ENCODE data around the gene MYO10. TPM values are rescaled to one million over a fixed set of nuclear protein-coding genes. Genes with fewer than 3 reads are reported as not detected.

MYO10 gene
- total and polyA plus RNA-seq, 2 donors (not counting 3 experiments of a cell fraction or from before 2014, with no cell fraction given): 36.0 to 148 TPM

DNA sequence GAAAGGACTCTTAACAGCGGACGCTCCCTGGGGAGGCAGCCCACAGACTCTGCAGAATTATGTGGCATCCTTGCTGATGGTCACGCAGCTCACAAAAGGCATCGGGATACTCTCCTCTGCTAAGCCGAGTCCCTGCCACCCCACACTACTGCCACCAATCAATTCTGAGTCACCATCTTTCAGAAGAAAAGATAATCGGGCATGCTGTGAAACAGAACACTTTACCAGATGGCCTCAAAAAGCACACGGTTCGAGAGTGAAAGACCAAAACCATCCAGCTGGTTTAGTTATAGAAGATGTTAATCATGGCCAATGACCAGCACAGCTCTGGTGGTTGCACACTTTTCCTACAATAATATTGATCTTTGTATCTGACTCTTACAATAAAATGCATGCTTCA lies 136.3 kb downstream of the MYO10 start:
- TF ChIP-seq MYC (IDR thresholded peaks at IDR 0.05; ENCODE audit: low read depth, low read length) (no peak), GATA2 (IDR thresholded peaks at IDR 0.05; ENCODE audit: insufficient read depth, insufficient read length, low read depth, low read length) (no peak), JUN (IDR thresholded peaks at IDR 0.05; ENCODE audit: borderline replicate concordance, insufficient read depth, insufficient read length, low read depth) (no peak), POLR2A (IDR thresholded peaks at IDR 0.05; ENCODE audit: low read depth, low read length) (no peak), FOS (IDR thresholded peaks at IDR 0.05; ENCODE audit: borderline replicate concordance, insufficient read depth, low read length) (no peak), POLR2AphosphoS5 (IDR thresholded peaks at IDR 0.05; ENCODE audit: insufficient read depth, low read depth, low read length) (no peak), EZH2 (IDR thresholded peaks at IDR 0.05; ENCODE audit: borderline replicate concordance, low read depth, low read length, severe bottlenecking) (no peak)
- TF ChIP-seq, protein P1, sequence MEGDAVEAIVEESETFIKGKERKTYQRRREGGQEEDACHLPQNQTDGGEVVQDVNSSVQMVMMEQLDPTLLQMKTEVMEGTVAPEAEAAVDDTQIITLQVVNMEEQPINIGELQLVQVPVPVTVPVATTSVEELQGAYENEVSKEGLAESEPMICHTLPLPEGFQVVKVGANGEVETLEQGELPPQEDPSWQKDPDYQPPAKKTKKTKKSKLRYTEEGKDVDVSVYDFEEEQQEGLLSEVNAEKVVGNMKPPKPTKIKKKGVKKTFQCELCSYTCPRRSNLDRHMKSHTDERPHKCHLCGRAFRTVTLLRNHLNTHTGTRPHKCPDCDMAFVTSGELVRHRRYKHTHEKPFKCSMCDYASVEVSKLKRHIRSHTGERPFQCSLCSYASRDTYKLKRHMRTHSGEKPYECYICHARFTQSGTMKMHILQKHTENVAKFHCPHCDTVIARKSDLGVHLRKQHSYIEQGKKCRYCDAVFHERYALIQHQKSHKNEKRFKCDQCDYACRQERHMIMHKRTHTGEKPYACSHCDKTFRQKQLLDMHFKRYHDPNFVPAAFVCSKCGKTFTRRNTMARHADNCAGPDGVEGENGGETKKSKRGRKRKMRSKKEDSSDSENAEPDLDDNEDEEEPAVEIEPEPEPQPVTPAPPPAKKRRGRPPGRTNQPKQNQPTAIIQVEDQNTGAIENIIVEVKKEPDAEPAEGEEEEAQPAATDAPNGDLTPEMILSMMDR (IDR thresholded peaks at IDR 0.05; ENCODE audit: extremely low read depth in 1 of 2, insufficient read depth in 1 of 2, low read depth in 1 of 2, low read length in 2 of 2): no peak
- TF ChIP-seq, protein P2, sequence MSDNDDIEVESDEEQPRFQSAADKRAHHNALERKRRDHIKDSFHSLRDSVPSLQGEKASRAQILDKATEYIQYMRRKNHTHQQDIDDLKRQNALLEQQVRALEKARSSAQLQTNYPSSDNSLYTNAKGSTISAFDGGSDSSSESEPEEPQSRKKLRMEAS (IDR thresholded peaks at IDR 0.05; ENCODE audit: insufficient read depth, insufficient read length): no peak
- Histone ChIP-seq H3K4me3 (replicated peaks in 1 of 3; ENCODE audit: insufficient read depth in 1 of 3, low read depth in 1 of 3, low read length in 3 of 3) (no peak overlapping the region), H3K9me1 (replicated peaks; ENCODE audit: control insufficient read depth, extremely low read depth, insufficient read depth, low read length) (no peaks in the 10 kb centered on the region), H3K4me1 (ENCODE audit: control insufficient read depth, extremely low read depth, insufficient read depth, low read length) (peaks cover 3% of the 10 kb centered on the region), H3K27me3 (ENCODE audit: control insufficient read depth in 2 of 2, insufficient read depth in 2 of 2, low read length in 2 of 2) (no peaks in the 10 kb centered on the region), H2AFZ (ENCODE audit: low read depth, low read length) (no peak overlapping the region), H3K27ac (ENCODE audit: insufficient read depth, low read depth, low read length) (no peak overlapping the region), H3K9me3 (replicated peaks; ENCODE audit: control insufficient read depth, insufficient read depth, low read length) (no peaks in the 10 kb centered on the region), H3K36me3 (ENCODE audit: control insufficient read depth in 2 of 2, extremely low read depth in 1 of 2, insufficient read depth in 2 of 2, low read length in 2 of 2) (no peaks in the 10 kb centered on the region), H4K20me1 (replicated peaks; ENCODE audit: control insufficient read depth, extremely low read depth, insufficient read depth, low read length) (peaks cover 6% of the 10 kb centered on the region), H3K79me2 (ENCODE audit: control insufficient read depth, insufficient read depth, low read length) (peaks cover 93% of the 10 kb centered on the region), H3K9ac (replicated peaks; ENCODE audit: extremely low read depth, insufficient read depth, low read length) (no peak overlapping the region), H3K4me2 (ENCODE audit: insufficient read depth, low read length) (no peak overlapping the region)
- FAIRE-seq: no peak
- ChIA-PET CTCF (interaction anchor here (0.7 to 2.8 kb wide), 3 partner anchors 41 to 928 kb away, joined by 3 to 16 read pairs (median 4); no protein-coding TSS in a partner anchor), POLR2A (no interaction called here)
- DNase-seq (ENCODE audit: low read depth, low spot score): no peak
- dilution Hi-C loops (cut with MboI; ENCODE audit: extremely low pct_ligation_motif_present, low sequenced_read_pairs) (loop anchor here (25.0 kb wide), 1 partner anchor 388 kb away; no protein-coding TSS in a partner anchor), intact Hi-C loops (cut with micrococcal nuclease) (no loop called here)
- no TSS peak for BruUV-seq (replicated peaks)
